ENCODE data around the gene MYOD1. TPM values are rescaled to one million over a fixed set of nuclear protein-coding genes. Genes with fewer than 3 reads are reported as not detected.

MYOD1 gene
- total and polyA plus RNA-seq, 2 of the 4 experiments (the other 2 are of a cell fraction): not detected

GRCh38 chr11:17684550-17684949 lies 34.8 kb upstream of the MYOD1 start:
- H2BK120ac ChIP-seq (ENCODE audit: low read depth, low read length): no peak overlapping the region
- H3K4me2 ChIP-seq (ENCODE audit: low read depth, low read length): no peak overlapping the region
- TF ChIP-seq CEBPB (IDR thresholded peaks at IDR 0.05; ENCODE audit: low read depth, low read length) (no peak), NFE2L2 (IDR thresholded peaks at IDR 0.05; ENCODE audit: low read depth, low read length) (no peak), FOS (IDR thresholded peaks at IDR 0.05; ENCODE audit: low read depth, low read length) (no peak), MAZ (IDR thresholded peaks at IDR 0.05; ENCODE audit: borderline replicate concordance, low read depth, low read length) (no peak), RFX5 (IDR thresholded peaks at IDR 0.05; ENCODE audit: low read depth, low read length) (no peak), SMC3 (IDR thresholded peaks at IDR 0.05; ENCODE audit: low read depth, low read length) (no peak), MXI1 (IDR thresholded peaks at IDR 0.05; ENCODE audit: borderline replicate concordance, low read depth, low read length) (no peak), CTCF (conservative IDR thresholded peaks at IDR 0.05; ENCODE audit: low read depth, low read length) (no peak), BHLHE40 (IDR thresholded peaks at IDR 0.05; ENCODE audit: low read depth, low read length) (no peak), CHD1 (IDR thresholded peaks at IDR 0.05; ENCODE audit: low read depth, low read length) (no peak), RAD21 (IDR thresholded peaks at IDR 0.05; ENCODE audit: low read length) (no peak), RCOR1 (IDR thresholded peaks at IDR 0.05; ENCODE audit: insufficient replicate concordance, low read length) (no peak), MAFK (IDR thresholded peaks at IDR 0.05; ENCODE audit: low read depth, low read length) (no peak), POLR2A (IDR thresholded peaks at IDR 0.05; ENCODE audit: low read depth, low read length) (no peak), USF2 (IDR thresholded peaks at IDR 0.05; ENCODE audit: low read depth, low read length) (no peak), ELK1 (IDR thresholded peaks at IDR 0.05; ENCODE audit: borderline replicate concordance, low read depth, low read length) (no peak)
- no peak overlapping the region for H3K9ac ChIP-seq (ENCODE audit: low read depth, low read length)
- CTCF ChIA-PET: no interaction called here
- no peak overlapping the region for H2BK15ac ChIP-seq (ENCODE audit: low read depth, low read length)
- no peak overlapping the region for H3K14ac ChIP-seq (replicated peaks; ENCODE audit: low read depth, low read length)
- H3K9me3 ChIP-seq (ENCODE audit: control insufficient read depth, insufficient read depth, low read length): no peaks in the 10 kb centered on the region
- no peaks in the 10 kb centered on the region for H3K36me3 ChIP-seq (ENCODE audit: control insufficient read depth, insufficient read depth, low read length)
- intact Hi-C loops (cut with micrococcal nuclease): no loop called here
- no peak overlapping the region for H3K23ac ChIP-seq (ENCODE audit: low read depth, low read length)
- no peak for ATAC-seq (ENCODE audit: low read depth)
- no peak overlapping the region for H2BK20ac ChIP-seq (ENCODE audit: low read depth, low read length)
- H2AK9ac ChIP-seq (replicated peaks; ENCODE audit: low read depth, low read length, poor library complexity): no peak overlapping the region
- H3K4me3 ChIP-seq (ENCODE audit: insufficient read depth, low read depth, low read length): no peak overlapping the region
- no peak overlapping the region for H2AFZ ChIP-seq (replicated peaks; ENCODE audit: low read length, poor library complexity)
- H2BK5ac ChIP-seq (ENCODE audit: low read depth, low read length, poor library complexity, severe bottlenecking): no peak overlapping the region
- H4K5ac ChIP-seq (ENCODE audit: low read depth, low read length): no peak overlapping the region
- H3K4ac ChIP-seq (ENCODE audit: low read depth, low read length): no peak overlapping the region
- no peaks in the 10 kb centered on the region for H4K20me1 ChIP-seq (ENCODE audit: insufficient read depth, low read length)
- H3K9me1 ChIP-seq (ENCODE audit: insufficient read depth, low read length): no peaks in the 10 kb centered on the region
- in situ Hi-C loops (cut with MboI; ENCODE audit: low sequenced_read_pairs): no loop called here
- no peak overlapping the region for H3K18ac ChIP-seq (ENCODE audit: low read depth, low read length)
- H4K91ac ChIP-seq (ENCODE audit: insufficient read depth, low read depth, low read length): no peak overlapping the region
- POLR2A ChIA-PET (ENCODE audit: unreplicated experiment): no interaction called here
- no peaks in the 10 kb centered on the region for H3K79me1 ChIP-seq (ENCODE audit: low read depth in 1 of 2, low read length in 2 of 2)
- H2AK5ac ChIP-seq (ENCODE audit: low read depth, low read length): no peak overlapping the region
- H3K56ac ChIP-seq (ENCODE audit: extremely low read depth, insufficient read depth, low read length): no peak overlapping the region
- DNase-seq: no peak
- no peak overlapping the region for H4K8ac ChIP-seq (ENCODE audit: low read depth in 2 of 2, low read length in 2 of 2)
- peaks cover 4% of the 10 kb centered on the region; the same call in 1 of the 2 replicates for H3K27me3 ChIP-seq (ENCODE audit: control insufficient read depth, insufficient read depth, low read length)
- dilution Hi-C loops (cut with HindIII; ENCODE audit: low sequenced_read_pairs, unreplicated experiment): no loop called here
- no peak overlapping the region for H3K27ac ChIP-seq (ENCODE audit: insufficient read depth, low read length)
- no peaks in the 10 kb centered on the region for H3K4me1 ChIP-seq (ENCODE audit: control insufficient read depth, insufficient read depth, low read length)
- BruUV-seq (replicated peaks): no TSS peak
- WGBS, 2 experiments (ENCODE audit: extremely low coverage in 2 of 2, insufficient read length in 1 of 2): 100% methylated on average over 1 of the region's 5 CpGs; no CpG with 5 or more reads in 1 of the 2 experiments
